Measurements from ENCODE around the gene COL27A1. TPM values are rescaled to one million over a fixed set of nuclear protein-coding genes. Genes with fewer than 3 reads are reported as not detected.

The COL27A1 gene
- polyA plus RNA-seq, 1 donor (not counting 4 experiments of a cell fraction or from before 2014, with no cell fraction given) = 14.0 TPM

DNA sequence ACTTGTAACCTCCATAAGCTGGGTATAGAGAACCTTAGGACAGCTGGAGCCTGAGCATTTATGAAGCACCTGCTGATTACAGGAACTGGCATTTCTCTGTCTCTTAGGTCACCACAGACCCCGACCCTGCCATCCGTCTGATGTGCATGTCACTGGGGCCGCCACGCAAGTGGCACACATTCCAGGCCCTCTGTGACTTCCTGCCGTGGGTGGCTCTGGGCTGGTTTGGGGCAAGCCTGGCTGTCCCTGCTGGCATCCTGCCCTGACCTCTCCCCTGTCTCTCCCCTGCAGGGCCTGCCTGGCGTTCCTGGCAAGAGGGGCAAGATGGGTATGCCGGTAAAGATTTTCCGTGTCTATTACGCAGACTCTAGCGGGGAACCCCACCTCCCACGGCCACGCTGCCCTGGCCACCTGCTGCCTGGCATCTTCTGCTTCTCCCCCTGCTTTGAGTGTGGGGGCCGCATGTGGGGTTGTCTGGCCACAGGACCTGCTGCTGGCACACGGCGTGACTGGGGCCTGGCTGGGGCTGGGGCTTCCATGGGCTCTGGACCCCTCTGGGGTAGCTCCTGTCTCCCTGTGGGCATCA lies 55.4 kb downstream of the COL27A1 start:
- Histone ChIP-seq H3K36me3 (ENCODE audit: control insufficient read depth in 2 of 2, extremely low read depth in 1 of 2, insufficient read depth in 2 of 2, low read length in 2 of 2) (peaks cover 13 to 24% of the 10 kb centered on the region in 2 experiments), H3K27me3 (ENCODE audit: control insufficient read depth, extremely low read depth, insufficient read depth, low read length) (no peaks in the 10 kb centered on the region), H3K9ac (ENCODE audit: control insufficient read depth, extremely low read depth, insufficient read depth, low read length) (no peak overlapping the region), H3K27ac (ENCODE audit: control insufficient read depth, insufficient read depth, low read length) (no peak overlapping the region), H3K79me2 (ENCODE audit: control insufficient read depth, insufficient read depth, low read length) (no peaks in the 10 kb centered on the region), H2AFZ (ENCODE audit: control insufficient read depth, low read length) (no peak overlapping the region), H4K20me1 (ENCODE audit: control insufficient read depth, extremely low read depth, insufficient read depth, low read length) (no peaks in the 10 kb centered on the region), H3K4me1 (ENCODE audit: control insufficient read depth, extremely low read depth, insufficient read depth, low read length) (peaks cover 22% of the 10 kb centered on the region), H3K4me2 (ENCODE audit: control insufficient read depth, extremely low read depth, insufficient read depth, low read depth, low read length) (no peak overlapping the region), H3K9me3 (ENCODE audit: control insufficient read depth, low read depth, low read length) (no peaks in the 10 kb centered on the region), H3K4me3 (ENCODE audit: control insufficient read depth in 2 of 3, extremely low read depth in 1 of 3, insufficient read depth in 2 of 3, low read depth in 1 of 3, low read length in 3 of 3) (no peak overlapping the region), H3K9me1 (ENCODE audit: control insufficient read depth, extremely low read depth, insufficient read depth, low read length) (no peaks in the 10 kb centered on the region)
- dilution Hi-C loops (cut with MboI; ENCODE audit: extremely low pct_ligation_motif_present, low sequenced_read_pairs) = no loop called here
- no peak for FAIRE-seq
- TF ChIP-seq, protein P1, sequence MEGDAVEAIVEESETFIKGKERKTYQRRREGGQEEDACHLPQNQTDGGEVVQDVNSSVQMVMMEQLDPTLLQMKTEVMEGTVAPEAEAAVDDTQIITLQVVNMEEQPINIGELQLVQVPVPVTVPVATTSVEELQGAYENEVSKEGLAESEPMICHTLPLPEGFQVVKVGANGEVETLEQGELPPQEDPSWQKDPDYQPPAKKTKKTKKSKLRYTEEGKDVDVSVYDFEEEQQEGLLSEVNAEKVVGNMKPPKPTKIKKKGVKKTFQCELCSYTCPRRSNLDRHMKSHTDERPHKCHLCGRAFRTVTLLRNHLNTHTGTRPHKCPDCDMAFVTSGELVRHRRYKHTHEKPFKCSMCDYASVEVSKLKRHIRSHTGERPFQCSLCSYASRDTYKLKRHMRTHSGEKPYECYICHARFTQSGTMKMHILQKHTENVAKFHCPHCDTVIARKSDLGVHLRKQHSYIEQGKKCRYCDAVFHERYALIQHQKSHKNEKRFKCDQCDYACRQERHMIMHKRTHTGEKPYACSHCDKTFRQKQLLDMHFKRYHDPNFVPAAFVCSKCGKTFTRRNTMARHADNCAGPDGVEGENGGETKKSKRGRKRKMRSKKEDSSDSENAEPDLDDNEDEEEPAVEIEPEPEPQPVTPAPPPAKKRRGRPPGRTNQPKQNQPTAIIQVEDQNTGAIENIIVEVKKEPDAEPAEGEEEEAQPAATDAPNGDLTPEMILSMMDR (optimal IDR thresholded peaks at IDR 0.05 in 1 of 3, IDR thresholded peaks at IDR 0.05 in 1 of 3, conservative IDR thresholded peaks at IDR 0.05 in 1 of 3; ENCODE audit: extremely low read depth in 1 of 3, insufficient read depth in 2 of 3, low read length in 3 of 3) = no peak
- no peak for TF ChIP-seq EZH2 (IDR thresholded peaks at IDR 0.05; ENCODE audit: low read length)
- no peak for DNase-seq (ENCODE audit: low read depth, low spot score)

DNA sequence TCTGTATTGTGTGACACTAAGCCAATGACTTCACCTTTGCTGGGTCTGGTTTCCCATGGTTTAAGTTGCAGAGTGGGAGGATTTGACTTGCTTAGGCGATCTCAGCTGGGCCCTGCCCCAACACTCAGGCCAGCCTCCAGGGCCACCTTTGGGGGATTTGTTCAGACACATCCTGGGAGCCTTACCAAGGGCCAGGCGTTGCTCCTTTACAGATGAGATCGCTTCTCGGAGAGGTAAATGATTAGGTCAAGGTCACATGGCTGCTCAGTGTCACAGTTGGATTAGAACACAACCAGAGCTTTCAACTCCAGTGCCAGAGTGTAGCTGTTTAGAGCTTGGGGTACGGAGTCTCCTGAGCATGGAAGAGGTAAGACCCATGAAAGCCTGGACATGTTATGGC lies 57.5 kb downstream of the COL27A1 start:
- H3K9ac ChIP-seq (ENCODE audit: control insufficient read depth, extremely low read depth, insufficient read depth, low read length) = no peak overlapping the region
- no peak overlapping the region for H3K4me2 ChIP-seq (ENCODE audit: control insufficient read depth, extremely low read depth, insufficient read depth, low read depth, low read length)
- H3K36me3 ChIP-seq (ENCODE audit: control insufficient read depth in 2 of 2, extremely low read depth in 1 of 2, insufficient read depth in 2 of 2, low read length in 2 of 2) = peaks cover 10 to 15% of the 10 kb centered on the region in 2 experiments
- dilution Hi-C loops (cut with MboI; ENCODE audit: extremely low pct_ligation_motif_present, low sequenced_read_pairs) = no loop called here
- no peaks in the 10 kb centered on the region for H3K9me1 ChIP-seq (ENCODE audit: control insufficient read depth, extremely low read depth, insufficient read depth, low read length)
- no peaks in the 10 kb centered on the region for H3K9me3 ChIP-seq (ENCODE audit: control insufficient read depth, low read depth, low read length)
- H3K79me2 ChIP-seq (ENCODE audit: control insufficient read depth, insufficient read depth, low read length) = no peaks in the 10 kb centered on the region
- H3K27me3 ChIP-seq (ENCODE audit: control insufficient read depth, extremely low read depth, insufficient read depth, low read length) = no peaks in the 10 kb centered on the region
- H3K4me3 ChIP-seq (ENCODE audit: control insufficient read depth in 2 of 3, extremely low read depth in 1 of 3, insufficient read depth in 2 of 3, low read depth in 1 of 3, low read length in 3 of 3) = no peak overlapping the region
- no peak for FAIRE-seq
- TF ChIP-seq EZH2 (IDR thresholded peaks at IDR 0.05; ENCODE audit: low read length) = no peak
- TF ChIP-seq, protein P1 (optimal IDR thresholded peaks at IDR 0.05 in 1 of 3, IDR thresholded peaks at IDR 0.05 in 1 of 3, conservative IDR thresholded peaks at IDR 0.05 in 1 of 3; ENCODE audit: extremely low read depth in 1 of 3, insufficient read depth in 2 of 3, low read length in 3 of 3) = no peak
- DNase-seq (ENCODE audit: low read depth, low spot score) = no peak
- H3K4me1 ChIP-seq (ENCODE audit: control insufficient read depth, extremely low read depth, insufficient read depth, low read length) = peaks cover 17% of the 10 kb centered on the region
- H4K20me1 ChIP-seq (ENCODE audit: control insufficient read depth, extremely low read depth, insufficient read depth, low read length) = no peaks in the 10 kb centered on the region
- H2AFZ ChIP-seq (ENCODE audit: control insufficient read depth, low read length) = no peak overlapping the region
- H3K27ac ChIP-seq (ENCODE audit: control insufficient read depth, insufficient read depth, low read length) = no peak overlapping the region

Data from keratinocyte (primary cell).